NB4 (cell line): ENCODE results near the gene TMEM126B.
"Not testable (repeated sequence)": the region's sequence is repeated elsewhere in the genome, so short reads cannot be mapped to it uniquely, and the experiment has no call there.

Experiments
- CTCF ChIP-seq: IDR thresholded peaks from one replicate; pipeline ENCODE4 v1.5.1; 2012; ENCODE audit warnings: low read depth, low read length
- MYC ChIP-seq: IDR thresholded peaks from 2 replicates; pipeline ENCODE4 v1.6.1; 2011; ENCODE audit warnings: low read depth, low read length
- POLR2A ChIP-seq: IDR thresholded peaks from 2 replicates; pipeline ENCODE4 v1.6.1; 2011; ENCODE audit warnings: mild to moderate bottlenecking; ENCODE audit not compliant: insufficient read length; ENCODE audit errors: extremely low read depth

GRCh38 chr11:85611643-85612042 is 16.8 kb upstream of the TMEM126B start:
- TF ChIP-seq CTCF, POLR2A, MYC: not testable (repeated sequence)
